ENCODE results near the gene CENPQ.

DNA sequence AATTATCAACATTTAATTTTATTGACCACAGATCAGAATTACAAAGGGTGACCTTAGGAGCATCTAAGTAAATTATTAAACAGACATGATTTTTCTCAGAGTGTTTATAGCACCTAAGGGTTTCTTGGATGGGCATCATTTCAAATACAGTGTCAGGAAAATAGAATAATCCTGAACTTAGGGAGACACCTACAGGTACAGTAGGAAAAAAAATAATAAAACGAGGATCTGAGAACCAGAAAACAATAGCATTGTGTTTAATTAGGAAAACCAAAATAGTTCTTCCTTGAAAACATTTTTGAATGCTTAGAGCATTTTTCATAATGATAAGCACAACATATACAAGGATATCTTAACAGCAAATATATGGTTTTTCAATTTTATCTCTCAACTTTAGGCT lies 39.4 kb upstream of the CENPQ start:
- TF ChIP-seq, protein P1, sequence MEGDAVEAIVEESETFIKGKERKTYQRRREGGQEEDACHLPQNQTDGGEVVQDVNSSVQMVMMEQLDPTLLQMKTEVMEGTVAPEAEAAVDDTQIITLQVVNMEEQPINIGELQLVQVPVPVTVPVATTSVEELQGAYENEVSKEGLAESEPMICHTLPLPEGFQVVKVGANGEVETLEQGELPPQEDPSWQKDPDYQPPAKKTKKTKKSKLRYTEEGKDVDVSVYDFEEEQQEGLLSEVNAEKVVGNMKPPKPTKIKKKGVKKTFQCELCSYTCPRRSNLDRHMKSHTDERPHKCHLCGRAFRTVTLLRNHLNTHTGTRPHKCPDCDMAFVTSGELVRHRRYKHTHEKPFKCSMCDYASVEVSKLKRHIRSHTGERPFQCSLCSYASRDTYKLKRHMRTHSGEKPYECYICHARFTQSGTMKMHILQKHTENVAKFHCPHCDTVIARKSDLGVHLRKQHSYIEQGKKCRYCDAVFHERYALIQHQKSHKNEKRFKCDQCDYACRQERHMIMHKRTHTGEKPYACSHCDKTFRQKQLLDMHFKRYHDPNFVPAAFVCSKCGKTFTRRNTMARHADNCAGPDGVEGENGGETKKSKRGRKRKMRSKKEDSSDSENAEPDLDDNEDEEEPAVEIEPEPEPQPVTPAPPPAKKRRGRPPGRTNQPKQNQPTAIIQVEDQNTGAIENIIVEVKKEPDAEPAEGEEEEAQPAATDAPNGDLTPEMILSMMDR (conservative IDR thresholded peaks at IDR 0.05; ENCODE audit: low read depth, low read length): peak; percentile 73
- TF ChIP-seq EZH2phosphoT487 (IDR thresholded peaks at IDR 0.05; ENCODE audit: borderline replicate concordance, low read length) (no peak), EZH2 (IDR thresholded peaks at IDR 0.05; ENCODE audit: low read length, unreplicated experiment) (no peak)
